HG03460 (cell line): ENCODE results near the gene ZNF865.

ENCODE experiments used
- ATAC-seq: cut with Tn5 transposase; IDR thresholded peaks from one replicate; pipeline ENCODE4 v1.9.1; 2021; ENCODE audit not compliant: unreplicated experiment

Gene ZNF865

DNA sequence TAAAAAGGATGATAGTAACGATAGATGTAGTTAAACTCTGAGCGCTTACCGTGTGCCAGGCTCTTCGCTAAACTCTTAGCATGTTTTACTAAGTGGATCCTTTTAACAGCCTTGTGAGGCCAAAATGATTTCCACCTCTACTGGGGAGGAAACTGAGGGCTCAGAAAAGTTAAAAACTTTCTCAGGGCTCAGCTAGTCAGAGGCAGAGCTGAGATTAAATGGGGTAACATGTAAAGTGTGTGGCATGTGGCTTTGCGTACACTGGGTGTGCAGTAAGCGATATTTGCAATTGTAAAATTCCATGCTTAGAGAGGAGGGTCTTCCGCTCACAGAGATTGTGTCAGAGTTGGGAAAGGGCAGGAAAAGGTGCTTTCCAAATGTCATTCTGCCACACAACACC, 51.1 kb downstream of the ZNF865 start:
- no peak for ATAC-seq

- ATAC-seq: no peak
These were observed 51.7 kb downstream of the ZNF865 start for GRCh38 chr19:55656988-55657747.

GRCh38 chr19:55658846-55659459, 53.5 kb downstream of the ZNF865 start:
- no peak for ATAC-seq

- ATAC-seq: no peak
These were observed 54.4 kb downstream of the ZNF865 start for GRCh38 chr19:55659822-55660221.

GRCh38 chr19:55660404-55660803, 55.0 kb downstream of the ZNF865 start:
- no peak for ATAC-seq

DNA sequence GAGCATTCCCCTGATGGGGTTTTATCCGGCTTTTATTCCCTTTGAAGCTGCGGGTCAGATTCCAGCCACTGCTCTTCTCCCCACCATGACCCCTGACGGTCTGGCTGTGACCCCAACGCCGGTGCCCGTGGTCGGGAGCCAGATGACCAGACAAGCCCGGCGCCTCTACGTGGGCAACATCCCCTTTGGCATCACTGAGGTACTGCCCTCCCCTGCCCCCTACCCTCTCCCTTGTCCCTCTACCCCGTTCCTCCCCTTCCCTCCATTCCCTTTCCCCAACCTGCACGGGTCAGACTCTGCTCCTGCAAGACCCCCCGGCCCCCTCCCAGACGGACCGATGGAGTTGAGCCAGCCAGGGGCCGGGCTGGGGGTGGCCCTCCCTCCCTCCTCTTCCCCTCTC, 55.5 kb downstream of the ZNF865 start:
- ATAC-seq: no peak

DNA sequence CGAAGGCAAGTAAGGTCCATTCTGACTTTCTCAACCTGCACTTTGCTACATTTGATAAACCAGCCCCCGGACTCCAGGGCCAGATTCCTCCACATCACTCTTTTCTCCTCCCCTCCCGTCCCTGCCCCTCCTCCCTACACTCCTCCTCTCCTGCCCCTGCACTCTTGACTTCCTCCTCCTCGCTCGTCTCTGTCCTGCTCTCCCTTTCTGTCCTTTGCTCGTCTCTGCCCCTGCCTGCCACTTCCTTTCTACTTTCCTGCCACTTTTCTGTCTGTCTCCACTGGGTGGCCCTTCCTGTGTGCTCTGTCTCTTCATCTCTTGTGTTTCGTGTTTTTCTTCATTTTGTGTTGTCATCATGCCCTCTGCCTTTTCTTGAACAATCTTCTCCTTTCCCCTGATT, 56.4 kb downstream of the ZNF865 start:
- no peak for ATAC-seq

GRCh38 chr19:55663846-55664536, 58.5 kb downstream of the ZNF865 start:
- no peak for ATAC-seq

GRCh38 chr19:55666343-55667005, 61.0 kb downstream of the ZNF865 start:
- no peak for ATAC-seq
